Measurements from ENCODE around the gene IQCM. TPM values are rescaled to one million over a fixed set of nuclear protein-coding genes. Genes with fewer than 3 reads are reported as not detected.

The IQCM gene
- total and polyA plus RNA-seq, 2 donors (not counting 3 experiments of a cell fraction or from before 2014, with no cell fraction given), result not detected

DNA sequence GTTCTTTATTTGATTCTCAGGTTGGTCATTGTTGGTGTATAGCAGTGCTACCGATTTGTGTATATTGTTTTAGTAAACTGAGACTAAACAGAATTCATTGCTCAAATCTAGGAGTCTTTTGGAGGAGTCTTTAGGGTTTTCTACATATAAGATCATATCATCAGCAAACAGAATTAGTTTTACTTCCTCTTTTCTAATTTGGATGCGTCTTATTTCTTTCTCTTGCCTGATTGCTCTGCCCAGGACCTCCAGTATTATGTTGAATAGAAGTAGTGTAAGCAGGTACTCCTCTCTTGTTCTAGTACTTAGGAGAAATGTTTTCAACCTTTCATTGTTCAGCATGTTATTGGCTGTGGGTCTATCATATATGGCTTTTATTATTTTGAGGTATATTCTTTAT is 92.6 kb downstream of the IQCM start:
- no peaks in the 10 kb centered on the region for H3K4me1 ChIP-seq (ENCODE audit: control insufficient read depth, extremely low read depth, insufficient read depth, low read length)
- no TSS peak for BruUV-seq (replicated peaks)
- H2AFZ ChIP-seq (ENCODE audit: low read depth, low read length), result no peak overlapping the region
- H3K9me1 ChIP-seq (replicated peaks; ENCODE audit: control insufficient read depth, extremely low read depth, insufficient read depth, low read length), result no peaks in the 10 kb centered on the region
- no peak for FAIRE-seq
- dilution Hi-C loops (cut with MboI; ENCODE audit: extremely low pct_ligation_motif_present, low sequenced_read_pairs) (no loop called here), intact Hi-C loops (cut with micrococcal nuclease) (no loop called here)
- H3K9ac ChIP-seq (replicated peaks; ENCODE audit: extremely low read depth, insufficient read depth, low read length), result no peak overlapping the region
- H3K27ac ChIP-seq (ENCODE audit: insufficient read depth, low read depth, low read length), result no peak overlapping the region
- ChIA-PET CTCF (no interaction called here), POLR2A (no interaction called here)
- H3K4me3 ChIP-seq (replicated peaks in 1 of 3; ENCODE audit: insufficient read depth in 1 of 3, low read depth in 1 of 3, low read length in 3 of 3), result no peak overlapping the region
- no peaks in the 10 kb centered on the region for H3K27me3 ChIP-seq (ENCODE audit: control insufficient read depth in 2 of 2, insufficient read depth in 2 of 2, low read length in 2 of 2)
- no peak overlapping the region for H3K4me2 ChIP-seq (ENCODE audit: insufficient read depth, low read length)
- H3K79me2 ChIP-seq (ENCODE audit: control insufficient read depth, insufficient read depth, low read length), result no peaks in the 10 kb centered on the region
- DNase-seq (ENCODE audit: low read depth, low spot score), result no peak
- TF ChIP-seq JUN (IDR thresholded peaks at IDR 0.05; ENCODE audit: borderline replicate concordance, insufficient read depth, insufficient read length, low read depth) (no peak), POLR2AphosphoS5 (IDR thresholded peaks at IDR 0.05; ENCODE audit: insufficient read depth, low read depth, low read length) (no peak), FOS (IDR thresholded peaks at IDR 0.05; ENCODE audit: borderline replicate concordance, insufficient read depth, low read length) (no peak), GATA2 (IDR thresholded peaks at IDR 0.05; ENCODE audit: insufficient read depth, insufficient read length, low read depth, low read length) (no peak), MYC (IDR thresholded peaks at IDR 0.05; ENCODE audit: low read depth, low read length) (no peak), EZH2 (IDR thresholded peaks at IDR 0.05; ENCODE audit: borderline replicate concordance, low read depth, low read length, severe bottlenecking) (no peak), POLR2A (IDR thresholded peaks at IDR 0.05; ENCODE audit: low read depth, low read length) (no peak), MAX (IDR thresholded peaks at IDR 0.05; ENCODE audit: insufficient read depth, insufficient read length) (no peak)
- TF ChIP-seq, protein P1, sequence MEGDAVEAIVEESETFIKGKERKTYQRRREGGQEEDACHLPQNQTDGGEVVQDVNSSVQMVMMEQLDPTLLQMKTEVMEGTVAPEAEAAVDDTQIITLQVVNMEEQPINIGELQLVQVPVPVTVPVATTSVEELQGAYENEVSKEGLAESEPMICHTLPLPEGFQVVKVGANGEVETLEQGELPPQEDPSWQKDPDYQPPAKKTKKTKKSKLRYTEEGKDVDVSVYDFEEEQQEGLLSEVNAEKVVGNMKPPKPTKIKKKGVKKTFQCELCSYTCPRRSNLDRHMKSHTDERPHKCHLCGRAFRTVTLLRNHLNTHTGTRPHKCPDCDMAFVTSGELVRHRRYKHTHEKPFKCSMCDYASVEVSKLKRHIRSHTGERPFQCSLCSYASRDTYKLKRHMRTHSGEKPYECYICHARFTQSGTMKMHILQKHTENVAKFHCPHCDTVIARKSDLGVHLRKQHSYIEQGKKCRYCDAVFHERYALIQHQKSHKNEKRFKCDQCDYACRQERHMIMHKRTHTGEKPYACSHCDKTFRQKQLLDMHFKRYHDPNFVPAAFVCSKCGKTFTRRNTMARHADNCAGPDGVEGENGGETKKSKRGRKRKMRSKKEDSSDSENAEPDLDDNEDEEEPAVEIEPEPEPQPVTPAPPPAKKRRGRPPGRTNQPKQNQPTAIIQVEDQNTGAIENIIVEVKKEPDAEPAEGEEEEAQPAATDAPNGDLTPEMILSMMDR (IDR thresholded peaks at IDR 0.05; ENCODE audit: extremely low read depth in 1 of 2, insufficient read depth in 1 of 2, low read depth in 1 of 2, low read length in 2 of 2), result no peak
- no peaks in the 10 kb centered on the region for H3K9me3 ChIP-seq (replicated peaks; ENCODE audit: control insufficient read depth, insufficient read depth, low read length)
- no peaks in the 10 kb centered on the region for H3K36me3 ChIP-seq (ENCODE audit: control insufficient read depth in 2 of 2, extremely low read depth in 1 of 2, insufficient read depth in 2 of 2, low read length in 2 of 2)
- H4K20me1 ChIP-seq (replicated peaks; ENCODE audit: control insufficient read depth, extremely low read depth, insufficient read depth, low read length), result no peaks in the 10 kb centered on the region
